COLO829 (cell line): ENCODE results near the gene ADARB2.

Source experiments
- DNase-seq: peaks from one replicate; pipeline ENCODE4 v3.0.0; 2012; ENCODE audit warnings: low spot score

Gene ADARB2

DNA sequence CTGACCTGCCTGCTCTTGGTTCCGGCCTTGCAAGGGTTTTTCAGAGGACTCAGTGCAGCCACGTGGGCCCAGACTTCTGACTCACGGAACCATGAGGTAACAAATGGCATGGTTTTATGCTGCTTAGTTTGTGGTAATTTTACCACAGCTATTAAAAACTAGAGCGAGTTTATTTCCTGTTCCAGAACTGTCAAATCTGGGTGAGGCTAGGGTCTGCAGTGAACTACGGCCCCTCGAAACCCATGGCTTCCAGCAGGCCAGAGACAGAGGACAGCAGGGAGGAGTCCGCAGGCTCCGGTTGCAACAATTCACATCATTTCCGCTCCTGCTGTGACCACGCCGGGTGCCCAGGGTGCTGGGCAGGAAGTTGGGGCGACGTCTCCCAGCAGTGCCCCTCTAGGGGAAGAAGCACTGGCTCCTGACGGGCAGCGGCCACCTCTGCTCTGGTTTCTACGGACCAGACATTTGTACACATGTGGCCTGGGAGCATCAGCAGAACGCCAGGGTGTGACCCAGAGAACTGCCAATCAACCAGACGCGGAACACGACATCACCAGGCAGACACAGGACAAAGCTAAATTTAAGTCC, 74.8 kb downstream of the ADARB2 start:
- DNase-seq = no peak

DNA sequence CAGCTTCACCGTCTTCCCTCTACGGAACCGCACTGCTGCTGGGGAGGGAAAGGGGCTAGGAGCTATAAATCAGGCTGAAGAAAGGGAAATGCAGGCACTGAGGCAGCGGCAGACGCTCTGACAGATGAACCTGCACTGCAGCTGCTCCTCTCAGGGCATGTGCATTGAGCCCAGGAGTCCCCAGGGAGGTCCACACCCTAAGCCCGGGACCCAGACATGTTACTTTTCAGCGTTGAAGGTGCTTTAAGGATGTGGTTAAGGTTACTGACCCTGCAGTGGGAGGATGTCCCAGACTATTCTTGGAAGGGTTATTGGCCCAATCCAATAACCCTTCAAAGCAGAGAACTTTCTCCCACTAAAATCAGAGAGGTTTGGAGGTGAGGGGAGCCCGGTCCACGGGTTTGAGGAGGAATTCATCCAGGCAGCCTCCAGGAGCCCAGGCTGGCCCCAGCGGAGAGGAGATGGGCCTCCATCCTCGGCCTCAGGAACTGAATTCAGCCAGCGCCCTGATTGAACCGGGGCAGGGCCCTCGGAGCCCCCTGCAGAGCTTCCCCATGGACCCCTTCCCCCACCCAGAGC, 75.4 kb downstream of the ADARB2 start:
- DNase-seq = no peak

DNA sequence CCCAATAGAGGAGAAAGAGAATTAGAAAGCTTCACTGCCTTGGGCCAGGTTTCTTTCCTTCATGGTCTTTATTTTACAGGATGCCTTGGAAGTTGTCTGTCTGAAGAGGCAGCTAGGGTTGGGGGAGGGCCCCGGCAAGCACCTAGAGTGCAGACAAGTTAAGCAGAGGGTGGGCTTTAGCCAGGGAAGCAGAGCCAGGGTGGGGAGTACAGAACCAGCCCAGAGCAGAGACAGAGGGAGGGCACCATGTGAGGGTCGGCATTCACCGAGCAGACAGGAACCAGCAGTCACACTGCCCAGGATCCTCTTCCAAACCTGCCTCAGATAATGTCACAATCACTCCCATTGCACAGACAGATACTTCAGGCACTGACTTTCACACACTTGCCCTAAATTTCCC, 75.9 kb downstream of the ADARB2 start:
- DNase-seq = no peak

DNA sequence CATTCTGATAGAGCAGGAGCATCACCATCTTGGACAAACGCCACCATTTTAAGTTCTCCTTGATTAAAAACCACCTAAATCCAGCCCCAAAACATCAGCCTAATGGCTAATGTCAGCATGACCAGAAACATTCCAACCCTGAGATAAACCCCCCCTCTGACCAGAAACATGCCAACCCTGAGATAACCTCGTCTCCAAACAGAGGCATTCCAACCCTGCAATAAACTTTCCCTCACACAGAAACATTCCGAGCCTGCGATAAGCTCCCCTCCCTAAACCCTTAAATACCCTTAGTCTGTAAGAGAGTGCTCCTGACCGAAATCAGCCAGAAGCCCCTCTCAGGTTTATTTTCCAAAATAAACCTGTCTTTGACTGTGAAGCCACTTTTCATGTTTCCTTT, 76.5 kb downstream of the ADARB2 start:
- DNase-seq = no peak

DNA sequence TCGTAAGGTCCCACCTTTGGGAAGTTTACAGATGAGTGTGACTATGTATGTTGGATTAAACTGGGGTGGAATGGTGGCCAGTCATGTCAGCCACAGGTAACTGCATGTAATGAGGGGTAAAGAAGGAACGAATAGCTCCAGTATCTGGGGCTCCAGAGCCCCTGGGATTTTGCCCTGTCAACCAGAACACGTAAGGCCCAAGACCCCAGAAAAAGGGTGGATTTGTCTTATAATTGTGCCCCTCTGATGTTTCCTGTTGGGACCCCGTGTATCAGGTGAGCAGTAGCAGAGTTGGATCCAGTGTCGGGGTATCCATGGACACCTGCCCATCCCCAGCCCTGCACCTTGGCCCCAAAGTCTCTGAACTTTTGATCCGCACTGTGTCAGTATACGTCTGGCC, 76.9 kb downstream of the ADARB2 start:
- DNase-seq = no peak

DNA sequence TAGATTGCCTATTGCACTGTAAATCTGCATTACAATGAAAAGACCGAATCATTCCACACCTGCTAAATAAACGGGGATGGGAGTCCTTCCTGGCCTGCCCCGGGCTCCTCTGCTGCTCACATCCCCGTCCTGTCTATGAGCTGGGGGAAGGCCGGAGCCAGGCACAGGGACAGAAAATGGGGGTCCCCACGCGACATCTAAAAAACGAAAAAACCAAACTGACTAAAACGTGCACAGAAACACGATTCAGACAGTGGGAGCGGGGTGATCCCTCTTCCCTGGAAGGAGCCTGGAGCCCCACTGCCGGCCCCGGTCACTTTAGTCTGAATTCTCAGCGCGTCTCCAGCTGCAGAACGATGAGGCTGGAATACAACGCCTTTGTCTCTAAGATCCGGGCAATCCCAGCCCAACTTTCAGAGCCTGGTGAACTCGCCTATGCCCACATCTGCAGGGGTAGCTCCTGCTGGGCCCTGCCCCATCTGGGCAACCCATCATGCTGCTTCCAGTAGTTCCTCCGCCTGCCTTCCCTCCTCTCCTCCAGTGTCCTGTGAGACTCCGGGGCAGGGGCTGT, 78.0 kb downstream of the ADARB2 start:
- no peak for DNase-seq

DNA sequence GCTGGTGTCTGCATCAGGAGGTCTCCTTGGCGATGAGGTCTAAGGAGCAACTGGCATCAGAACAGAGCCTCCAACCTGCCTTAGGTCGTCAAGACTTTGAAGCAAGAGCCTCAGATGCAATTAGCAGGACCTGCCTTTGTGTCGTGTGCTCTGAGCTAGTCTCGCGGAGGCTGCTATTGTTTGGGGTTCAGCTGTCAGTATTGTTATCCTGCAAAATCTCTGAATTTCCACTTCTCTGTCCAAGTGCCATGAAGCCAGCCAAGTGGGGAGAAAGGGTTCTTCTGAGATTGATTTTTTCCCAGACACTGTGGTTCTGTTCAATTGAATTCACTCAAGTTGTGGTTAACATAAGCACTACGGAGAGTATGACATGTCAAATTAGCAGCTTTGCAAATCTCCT, 78.7 kb downstream of the ADARB2 start:
- no peak for DNase-seq

DNA sequence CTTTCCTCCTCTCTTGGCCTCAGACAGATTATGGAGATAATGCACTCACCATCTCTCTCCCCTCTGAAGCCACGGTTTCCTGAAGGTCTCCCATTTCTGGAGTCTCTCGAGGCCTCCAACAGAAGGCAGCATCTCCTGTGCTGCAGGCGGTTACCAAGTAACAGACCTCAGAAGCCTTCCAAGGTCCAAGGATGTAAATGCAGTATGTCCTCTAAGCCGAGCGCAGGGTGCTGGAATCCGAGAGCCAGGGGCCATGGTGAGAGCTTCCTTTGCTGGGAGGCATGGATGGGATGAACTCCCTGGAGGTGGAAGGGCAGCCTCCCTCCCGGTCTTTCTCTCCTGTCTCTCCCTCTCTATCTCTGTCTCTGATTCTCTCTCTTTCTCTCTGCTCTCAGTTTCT, 79.8 kb downstream of the ADARB2 start:
- DNase-seq = no peak

DNA sequence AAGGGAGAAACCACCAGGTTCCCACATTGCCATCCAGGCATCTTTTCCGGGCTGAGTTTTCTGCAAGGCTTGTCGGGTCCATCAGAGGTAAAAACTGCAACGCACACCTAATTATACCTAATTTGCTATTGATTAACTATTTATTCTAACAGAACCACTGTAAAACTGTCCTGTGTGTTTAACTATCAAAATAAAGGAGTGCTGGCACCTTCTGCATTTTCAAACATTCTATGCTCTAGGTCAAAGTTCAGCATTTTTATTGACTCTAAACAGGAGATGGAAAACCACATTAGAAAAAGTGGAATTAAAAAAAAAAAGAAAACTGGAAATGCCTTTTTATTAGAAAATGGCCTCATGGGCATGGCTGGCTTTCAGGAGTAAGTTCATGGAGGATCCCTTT, 82.0 kb downstream of the ADARB2 start:
- no peak for DNase-seq

DNA sequence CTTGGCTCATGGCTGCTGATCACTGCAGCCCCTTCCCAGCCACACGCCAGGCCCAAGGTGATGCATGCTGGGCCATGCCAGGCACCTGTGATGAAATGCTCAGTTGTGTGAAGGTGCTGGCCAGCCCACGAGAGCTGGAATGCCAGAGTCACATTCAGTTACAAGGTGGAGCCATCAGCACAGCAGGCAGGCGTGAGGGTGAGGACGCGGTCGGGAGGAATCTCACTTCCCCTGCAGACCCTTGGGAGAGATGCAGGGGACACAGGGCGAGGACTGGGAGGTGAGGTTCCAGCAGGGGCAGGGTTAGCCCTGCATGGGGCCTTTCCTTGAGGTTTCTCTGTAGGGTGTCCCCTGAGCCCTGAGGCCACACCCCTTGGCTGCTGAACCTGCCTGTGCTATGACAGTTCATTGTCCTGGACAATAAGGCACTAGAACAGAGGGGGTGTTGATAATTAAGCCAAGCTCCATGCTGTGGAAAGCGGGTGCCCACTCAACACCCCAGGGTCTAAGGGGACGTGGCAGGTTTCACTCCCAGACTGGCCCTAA, 82.4 kb downstream of the ADARB2 start:
- DNase-seq = no peak

DNA sequence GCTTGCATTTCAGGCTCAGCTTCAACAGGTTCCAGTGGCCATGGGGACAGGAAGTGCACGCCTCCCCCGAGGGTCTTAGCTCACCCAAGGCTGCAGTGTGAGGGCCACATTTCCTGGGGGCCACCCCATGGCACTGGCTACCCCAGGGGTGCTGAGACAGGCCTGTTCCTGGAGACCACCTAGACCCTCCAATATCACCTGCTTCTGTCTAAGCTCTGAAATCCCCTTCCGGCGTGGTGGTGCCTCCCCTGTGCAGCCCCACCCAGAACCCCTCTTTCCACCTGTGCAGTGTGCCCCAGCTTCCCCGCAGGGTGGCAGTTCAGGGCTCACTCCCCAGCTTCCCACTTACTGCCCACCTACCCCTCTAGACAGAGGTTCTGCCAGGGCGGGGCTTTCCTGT, 83.1 kb downstream of the ADARB2 start:
- DNase-seq = no peak

DNA sequence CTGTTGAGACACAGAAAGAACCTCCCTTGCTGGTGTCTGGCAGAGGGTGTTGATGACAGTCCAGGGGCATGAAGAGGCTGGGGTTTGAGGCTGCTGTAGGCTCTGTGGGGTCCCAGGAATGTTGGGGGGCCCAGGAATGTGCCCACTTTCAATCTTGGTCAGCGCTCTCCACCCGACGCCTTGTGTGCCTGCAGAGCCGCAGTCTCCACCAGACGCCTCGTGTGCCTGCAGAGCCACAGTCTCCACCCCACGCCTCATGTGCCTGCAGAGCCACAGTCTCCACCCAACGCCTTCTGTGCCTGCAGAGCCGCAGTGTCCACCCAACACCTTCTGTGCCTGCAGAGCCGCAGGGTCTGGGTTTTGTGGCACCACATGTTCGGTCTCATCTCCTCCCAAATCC, 84.0 kb downstream of the ADARB2 start:
- DNase-seq = no peak

DNA sequence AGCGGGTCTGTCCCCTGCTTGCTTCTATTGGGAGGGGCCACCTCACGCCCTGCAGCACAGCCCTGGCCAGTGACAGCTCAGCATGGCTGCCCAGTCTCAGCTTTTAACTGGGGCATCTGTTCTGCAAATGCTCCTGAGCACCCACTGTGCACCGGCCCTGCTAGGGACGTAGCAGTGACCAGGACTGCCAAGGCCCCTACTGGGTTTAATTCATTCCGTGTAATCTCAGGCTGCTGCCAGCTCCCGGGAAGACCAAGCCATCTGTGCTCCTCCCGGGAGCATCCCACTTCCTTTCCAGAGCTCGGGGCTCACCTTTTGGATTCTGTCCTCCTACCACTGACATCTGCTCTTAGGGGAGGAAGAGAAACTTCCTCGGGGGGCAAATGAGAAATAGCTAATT, 85.2 kb downstream of the ADARB2 start:
- DNase-seq = no peak

DNA sequence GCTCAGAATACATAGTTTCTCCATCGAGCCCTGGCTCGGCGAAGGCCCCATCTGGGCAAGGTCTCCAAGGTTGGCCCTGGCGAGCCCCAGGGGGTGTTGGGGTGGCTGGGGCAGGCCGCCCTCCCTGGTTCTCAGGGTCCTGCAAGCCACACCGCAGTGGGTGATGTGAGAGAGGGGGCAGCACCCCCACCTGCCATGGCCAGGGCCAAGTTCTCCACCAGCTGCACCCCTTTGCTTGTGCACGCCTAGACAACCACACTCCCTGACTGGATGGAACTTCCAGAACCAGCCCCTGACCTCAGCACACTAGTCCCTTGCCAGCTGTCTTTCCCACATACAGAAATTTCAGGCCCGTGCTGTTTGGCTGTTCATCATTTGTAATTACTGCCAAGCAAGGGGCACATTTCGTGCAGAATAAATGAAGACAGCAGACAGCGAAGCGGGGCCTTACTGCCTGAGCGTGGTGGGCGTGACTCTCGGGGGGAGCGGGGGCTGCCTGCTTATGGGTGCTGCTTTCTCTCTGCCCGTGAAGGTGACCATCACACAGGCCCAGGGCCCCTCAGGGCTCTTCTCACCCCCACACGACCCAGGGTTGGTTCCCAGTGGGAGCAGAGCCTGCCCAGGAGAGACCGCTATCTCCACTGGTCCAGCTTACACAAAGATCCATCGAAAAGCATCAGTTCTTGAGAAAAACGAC, 85.9 kb downstream of the ADARB2 start:
- no peak for DNase-seq

DNA sequence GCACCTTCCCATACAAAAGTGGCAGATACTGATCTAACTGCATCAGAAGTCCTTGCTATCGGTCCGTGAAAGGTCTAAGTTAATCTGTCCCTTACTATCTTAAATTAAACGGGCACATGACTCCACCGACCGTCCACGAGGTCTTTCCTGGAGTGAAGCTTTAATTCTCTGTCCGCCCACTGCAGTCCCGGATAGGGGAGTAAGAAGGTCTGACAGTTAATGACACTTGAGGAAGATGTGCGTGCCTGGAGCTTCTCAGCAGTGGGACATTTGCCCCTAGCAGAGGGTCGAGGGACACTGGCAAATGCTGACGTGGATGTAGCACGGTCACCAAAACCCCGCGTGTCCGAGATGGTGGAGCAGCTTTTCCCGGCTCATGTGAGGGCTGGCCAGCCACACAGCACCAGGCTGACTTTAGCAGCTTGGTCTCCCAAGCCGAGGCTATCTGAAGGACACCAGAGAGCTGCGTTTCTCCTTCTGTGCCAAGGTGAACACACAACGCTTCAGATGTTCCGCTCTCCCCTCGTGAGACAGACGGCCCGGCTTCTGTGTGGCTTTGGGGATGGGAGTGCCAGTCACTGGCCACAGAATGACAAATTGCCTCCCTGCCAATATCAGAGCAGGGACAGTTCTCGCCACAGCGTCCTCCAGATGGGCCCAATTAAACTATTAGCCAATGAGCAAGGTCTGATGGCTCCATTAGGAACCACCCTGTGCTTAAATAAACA, 86.6 kb downstream of the ADARB2 start:
- DNase-seq = no peak

DNA sequence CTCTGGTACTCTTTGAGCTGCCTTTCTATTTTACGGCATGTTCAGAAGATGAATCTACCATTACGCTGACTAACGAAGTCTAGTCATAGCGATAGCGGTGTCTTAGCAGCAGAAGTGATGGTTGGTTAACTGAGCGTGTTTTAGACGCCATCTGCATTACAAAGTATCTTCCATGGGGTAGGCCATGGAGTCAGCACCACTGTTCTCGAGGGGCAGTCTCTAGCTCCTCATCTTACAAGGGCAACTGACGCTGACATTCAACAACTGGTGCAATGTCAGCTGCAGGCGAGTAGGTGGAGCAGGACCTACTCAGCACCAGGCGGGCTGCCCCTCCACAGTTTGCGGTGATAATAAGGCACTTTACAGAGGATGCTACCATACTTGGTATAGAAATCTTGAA, 88.7 kb downstream of the ADARB2 start:
- DNase-seq = no peak

DNA sequence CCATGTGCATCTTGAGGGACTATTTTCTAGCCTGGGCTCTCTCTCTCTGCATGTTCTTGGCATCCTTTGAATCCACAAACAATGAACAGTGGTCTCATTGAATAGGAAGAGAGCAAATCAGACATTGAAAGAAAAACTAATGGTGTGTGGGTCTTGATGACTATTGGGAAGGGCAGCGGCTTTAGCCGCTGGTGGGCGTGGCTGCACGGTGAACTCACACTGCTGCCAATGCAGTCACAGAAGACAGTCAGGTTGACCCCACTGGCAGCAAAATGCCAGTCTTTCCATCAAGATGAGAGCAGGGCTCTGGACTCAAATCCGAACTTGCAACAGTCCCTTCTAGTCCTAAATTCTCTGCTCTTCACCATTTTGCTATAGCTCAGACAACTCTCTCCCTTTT, 91.0 kb downstream of the ADARB2 start:
- DNase-seq = no peak

DNA sequence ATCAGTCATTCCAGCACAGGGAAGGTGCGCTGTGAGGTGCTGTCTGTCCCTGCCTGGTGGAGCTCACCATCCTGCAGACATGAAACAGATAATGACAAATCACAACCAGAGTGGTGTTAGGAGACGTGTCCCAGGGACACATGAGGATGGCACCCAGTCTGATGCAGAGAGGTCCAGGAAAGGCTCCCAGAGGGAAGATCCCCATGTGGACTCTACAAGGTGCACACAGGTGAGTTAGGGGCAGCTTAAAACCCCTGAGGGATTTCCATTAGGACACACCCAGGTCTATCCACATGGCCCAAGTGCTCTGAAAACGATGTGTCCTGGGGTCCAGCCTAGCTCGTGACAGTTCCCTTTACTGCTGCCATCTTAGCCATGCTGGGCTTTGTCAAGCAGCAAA, 91.4 kb downstream of the ADARB2 start:
- no peak for DNase-seq

DNA sequence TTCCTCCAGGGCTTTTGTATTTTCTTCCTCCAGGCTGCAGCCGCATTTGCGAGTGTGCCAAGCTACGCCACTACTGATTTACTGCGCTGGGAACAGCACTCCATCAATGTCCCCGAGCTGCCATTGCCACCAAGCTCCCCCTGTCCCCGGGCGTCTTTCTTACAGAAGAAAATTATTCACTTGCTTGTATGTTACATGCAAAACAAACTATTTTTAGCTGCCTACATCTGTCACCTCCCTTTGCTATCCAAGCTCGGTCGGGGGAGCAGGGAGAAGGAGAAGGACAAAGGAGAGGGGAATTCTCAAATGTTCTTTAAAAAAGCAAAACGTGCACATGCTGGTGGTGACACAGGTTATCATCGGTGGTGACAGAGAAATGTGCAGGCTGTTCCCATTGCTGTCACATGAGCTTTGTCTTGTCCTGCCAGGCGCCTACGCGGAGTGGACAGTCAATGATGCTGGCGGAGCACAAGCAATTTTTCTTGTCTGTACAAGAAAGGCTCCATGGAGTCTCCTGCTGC, 93.1 kb downstream of the ADARB2 start:
- DNase-seq = no peak

DNA sequence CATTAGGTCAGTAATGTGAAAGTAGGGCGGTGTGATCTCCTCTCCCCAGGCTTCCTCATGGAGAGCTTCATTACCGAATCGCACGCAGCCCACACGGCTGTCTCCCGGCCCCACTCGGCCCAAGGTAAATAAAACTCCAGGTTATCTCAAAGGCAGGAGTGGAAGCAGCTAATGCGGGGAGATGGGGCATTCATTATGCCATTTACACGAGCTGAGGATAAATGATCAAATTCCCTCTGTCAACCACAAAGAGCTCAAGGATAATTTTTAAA, 93.5 kb downstream of the ADARB2 start:
- DNase-seq = no peak

DNA sequence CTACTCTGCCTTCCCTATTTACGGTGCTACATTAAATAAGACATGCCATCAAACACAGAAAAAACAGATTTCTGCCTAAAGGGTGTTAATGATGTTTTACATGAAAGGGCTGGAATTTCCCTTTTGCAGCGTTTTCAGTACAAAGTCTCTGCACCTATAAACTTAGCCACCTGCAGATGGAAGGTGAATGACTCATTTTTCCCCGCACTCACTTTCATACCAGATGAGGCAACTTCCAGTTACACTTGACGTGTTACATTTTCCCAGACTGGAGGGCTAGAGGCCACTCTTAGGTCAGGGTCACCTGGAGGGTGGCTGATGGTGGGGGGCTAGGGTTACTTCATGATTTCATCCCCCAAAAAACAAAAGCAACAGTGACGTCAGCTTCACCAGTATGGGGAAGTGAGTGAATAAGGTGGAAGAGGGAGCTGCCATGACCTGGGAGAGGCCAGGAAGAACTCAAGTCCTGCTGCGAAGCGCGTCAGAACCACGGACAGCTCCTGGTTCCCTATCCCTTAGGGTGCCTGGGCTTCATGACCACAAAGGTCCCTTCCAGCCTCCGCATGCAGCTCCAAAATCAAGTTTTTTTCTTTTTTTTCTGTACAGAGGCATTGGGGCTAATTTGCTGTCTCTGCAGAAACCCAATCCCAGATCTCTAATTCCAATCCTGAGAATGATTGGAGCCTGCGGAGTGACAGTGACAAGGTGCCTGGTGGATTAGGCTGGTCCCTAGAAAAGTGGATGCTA, 94.0 kb downstream of the ADARB2 start:
- no peak for DNase-seq

DNA sequence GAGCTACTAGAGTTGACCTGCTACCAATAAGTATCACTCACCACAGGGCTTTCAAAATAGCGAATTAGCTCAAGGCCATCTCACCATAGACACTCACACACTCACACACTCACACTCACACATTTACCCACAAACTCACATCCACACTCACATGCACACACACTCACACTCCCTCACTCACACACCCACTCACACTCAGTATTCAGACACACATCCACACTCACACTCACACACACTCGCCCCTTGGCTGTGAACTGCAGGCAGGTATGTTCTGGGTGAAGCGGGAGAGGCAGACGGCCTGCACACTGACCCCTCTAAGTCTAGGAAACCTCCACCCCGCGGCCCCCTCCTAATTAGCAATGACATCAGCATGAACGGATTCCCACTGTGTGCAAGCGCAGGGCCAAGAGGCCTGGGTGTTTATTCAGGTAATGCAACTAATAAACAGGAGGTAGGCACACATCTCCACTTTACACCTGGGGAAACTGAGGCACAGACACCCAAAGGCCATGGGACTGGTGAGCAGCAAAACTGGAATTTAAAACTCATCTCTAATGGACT, 94.6 kb downstream of the ADARB2 start:
- no peak for DNase-seq
